B cell (primary cell): ENCODE measurements around the gene TRMU.

Source experiments
- CTCF ChIP-seq: fragments of 200-600 bp; IDR thresholded peaks from one replicate; pipeline ENCODE4 v1.8.0; 2022; ENCODE audit warnings: antibody characterized with exemption, mild to moderate bottlenecking
- EZH2 ChIP-seq: IDR thresholded peaks from 2 replicates; pipeline ENCODE4 v1.6.1; 2012; ENCODE audit warnings: borderline replicate concordance, low read depth, mild to moderate bottlenecking, moderate library complexity, low read length; ENCODE audit not compliant: insufficient read depth, poor library complexity, severe bottlenecking

GRCh38 chr22:46395145-46395544, 59.6 kb downstream of the TRMU start:
- TF ChIP-seq CTCF, result no peak
- no peak for TF ChIP-seq EZH2
